HEK293 (cell line): Measurements from ENCODE around the gene JAML.

ENCODE experiments used
- CTCF ChIA-PET: fragments of 350-600 bp; formaldehyde crosslinking; extraction: SDS; loops from one replicate; lab custom pipeline; 2021; ENCODE audit warnings: antibody characterized with exemption; lab: Yijun Ruan, JAX
- POLR2A ChIA-PET: fragments of 300-600 bp; formaldehyde crosslinking; extraction: SDS; loops from one replicate; lab custom pipeline; 2020; ENCODE audit warnings: antibody characterized with exemption, inconsistent platforms; lab: Yijun Ruan, JAX
- H3K27ac ChIP-seq: fragments of 200-500 bp; sonication (Bioruptor generic); 2 replicates; pipeline ENCODE4 v1.5.1; 2014; ENCODE audit warnings: low read depth, low read length, control low read depth, inconsistent platforms; ENCODE audit errors: extremely low read depth
- H3K36me3 ChIP-seq, 2 experiments: fragments of 200-500 bp in 1 of 2; sonication (Bioruptor generic) in 1 of 2; 1 replicate in 1 of 2; 2 replicates in 1 of 2; pipeline ENCODE4 v1.5.1; 2014 to 2017; ENCODE audit warnings: inconsistent platforms in 2 of 2, low read length in 2 of 2; ENCODE audit not compliant: control insufficient read depth in 2 of 2, insufficient read depth in 1 of 2
- H3K4me1 ChIP-seq: fragments of 200-500 bp; sonication (Bioruptor generic); 2 replicates; pipeline ENCODE4 v1.5.1; 2014; ENCODE audit warnings: mild to moderate bottlenecking, low read length, inconsistent platforms; ENCODE audit not compliant: control insufficient read depth, insufficient read depth
- H3K4me3 ChIP-seq: 2 replicates; pipeline ENCODE4 v1.5.1; 2011; ENCODE audit warnings: low read depth, mild to moderate bottlenecking, control low read depth, low read length, moderate library complexity
- H3K9me3 ChIP-seq: fragments of 200-500 bp; sonication (Bioruptor generic); 2 replicates; pipeline ENCODE4 v1.5.1; 2014; ENCODE audit warnings: low read depth, low read length, inconsistent platforms; ENCODE audit not compliant: control insufficient read depth, insufficient read depth
- BCL11B ChIP-seq: fragments of 450-650 bp; formaldehyde crosslinking; IDR thresholded peaks from 2 replicates; pipeline ENCODE4 v1.5.1; 2016; ENCODE audit warnings: low read depth, missing biosample characterization, missing genetic modification characterization
- GLI2 ChIP-seq: fragments of 450-650 bp; formaldehyde crosslinking; IDR thresholded peaks from 2 replicates; pipeline ENCODE4; 2017; ENCODE audit warnings: missing biosample characterization, missing genetic modification characterization, low read depth, borderline replicate concordance
- HOXA7 ChIP-seq: sonication (generic); formaldehyde crosslinking; IDR thresholded peaks from 2 replicates; pipeline ENCODE4 v1.8.1; 2022; ENCODE audit warnings: missing genetic modification reagents, borderline replicate concordance
- IKZF3 ChIP-seq: fragments of 450-650 bp; IDR thresholded peaks from 2 replicates; pipeline ENCODE4 v1.5.0; 2018; ENCODE audit warnings: missing biosample characterization, mild to moderate bottlenecking, missing genetic modification characterization, moderate library complexity
- MZF1 ChIP-seq: fragments of 450-650 bp; formaldehyde crosslinking; IDR thresholded peaks from 2 replicates; pipeline ENCODE4 v1.5.1; 2017; ENCODE audit warnings: missing biosample characterization, missing genetic modification characterization, borderline replicate concordance
- OVOL3 ChIP-seq: fragments of 450-650 bp; formaldehyde crosslinking; IDR thresholded peaks from 2 replicates; pipeline ENCODE4 v1.5.1; 2016; ENCODE audit warnings: missing biosample characterization, missing genetic modification characterization
- SP3 ChIP-seq: fragments of 450-650 bp; formaldehyde crosslinking; IDR thresholded peaks from 2 replicates; pipeline ENCODE4 v1.5.1; 2016; ENCODE audit warnings: missing biosample characterization, missing genetic modification characterization
- YY2 ChIP-seq: fragments of 450-650 bp; formaldehyde crosslinking; IDR thresholded peaks from 2 replicates; pipeline ENCODE4 v1.5.1; 2016; ENCODE audit warnings: missing biosample characterization, missing genetic modification characterization
- ZEB2 ChIP-seq: fragments of 450-650 bp; formaldehyde crosslinking; IDR thresholded peaks from 2 replicates; pipeline ENCODE4 v1.5.1; 2016; ENCODE audit warnings: missing biosample characterization, missing genetic modification characterization
- ZNF184 ChIP-seq: fragments of 450-650 bp; IDR thresholded peaks from 2 replicates; pipeline ENCODE4 v1.5.1; 2018; ENCODE audit warnings: missing biosample characterization, mild to moderate bottlenecking, missing genetic modification characterization
- ZNF350 ChIP-seq: fragments of 450-650 bp; formaldehyde crosslinking; IDR thresholded peaks from 2 replicates; pipeline ENCODE4 v1.5.0; 2017; ENCODE audit warnings: missing biosample characterization, mild to moderate bottlenecking, missing genetic modification characterization
- ZNF510 ChIP-seq: fragments of 450-650 bp; formaldehyde crosslinking; IDR thresholded peaks from 2 replicates; pipeline ENCODE4 v1.5.1; 2018; ENCODE audit warnings: mild to moderate bottlenecking, missing genetic modification characterization, missing biosample characterization; ENCODE audit not compliant: insufficient replicate concordance
- ZNF529 ChIP-seq: fragments of 450-650 bp; formaldehyde crosslinking; IDR thresholded peaks from 2 replicates; pipeline ENCODE4 v1.5.1; 2017; ENCODE audit warnings: missing genetic modification characterization, missing biosample characterization; ENCODE audit not compliant: insufficient replicate concordance
- ZNF530 ChIP-seq: fragments of 450-650 bp; formaldehyde crosslinking; IDR thresholded peaks from 2 replicates; pipeline ENCODE4 v1.5.1; 2016; ENCODE audit warnings: low read depth, missing biosample characterization, missing genetic modification characterization
- ZNF561 ChIP-seq: fragments of 450-650 bp; IDR thresholded peaks from 2 replicates; pipeline ENCODE4 v1.5.1; 2018; ENCODE audit warnings: missing biosample characterization, missing genetic modification characterization, borderline replicate concordance
- ZNF596 ChIP-seq: fragments of 450-650 bp; IDR thresholded peaks from 2 replicates; pipeline ENCODE4 v1.5.0; 2018; ENCODE audit warnings: missing biosample characterization, mild to moderate bottlenecking, missing genetic modification characterization, moderate library complexity
- ZNF658 ChIP-seq: fragments of 450-650 bp; formaldehyde crosslinking; IDR thresholded peaks from 2 replicates; pipeline ENCODE4; 2016; ENCODE audit warnings: missing biosample characterization, missing genetic modification characterization
- ZNF768 ChIP-seq: fragments of 450-650 bp; formaldehyde crosslinking; IDR thresholded peaks from 2 replicates; pipeline ENCODE4 v1.5.1; 2018; ENCODE audit warnings: missing biosample characterization, mild to moderate bottlenecking, missing genetic modification characterization
- TF ChIP-seq, protein P1 (sequence below): fragments of 450-650 bp; formaldehyde crosslinking; conservative IDR thresholded peaks from 2 replicates; pipeline ENCODE4 v1.5.1; 2016; ENCODE audit warnings: low read depth, missing biosample characterization, missing genetic modification characterization

Gene JAML

DNA sequence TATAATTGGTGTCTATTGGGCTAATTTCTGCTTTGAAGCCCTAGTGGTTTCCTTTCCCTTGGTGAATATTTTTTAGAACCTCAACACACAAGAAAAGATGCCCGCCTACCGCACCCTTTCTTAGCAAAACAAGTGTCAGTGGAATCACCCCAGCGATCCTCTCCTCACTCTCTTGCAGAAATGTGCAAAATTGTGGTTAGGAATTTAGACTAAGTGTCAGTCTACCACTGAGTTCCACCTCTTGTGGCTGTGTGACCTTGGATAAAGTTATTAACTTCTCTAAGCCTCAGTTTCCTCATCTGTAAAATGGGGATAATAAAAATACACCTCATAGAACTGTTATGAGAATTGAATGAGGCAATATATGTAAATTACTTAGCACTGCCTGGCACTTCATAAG is 5.3 kb upstream of the JAML start:
- TF ChIP-seq ZNF184 (tag by site-specific recombination) (no peak), SP3 (tag by site-specific recombination) (no peak), OVOL3 (tag by site-specific recombination) (no peak)
- TF ChIP-seq, all 188 proteins: peak for 0
- H3K9me3 ChIP-seq, result no peaks in the 10 kb centered on the region
- no peaks in the 10 kb centered on the region for H3K36me3 ChIP-seq
- H3K27ac ChIP-seq, result no peak overlapping the region
- H3K4me3 ChIP-seq, result no peak overlapping the region
- POLR2A ChIA-PET, result no interaction called here
- no peaks in the 10 kb centered on the region for H3K4me1 ChIP-seq
- CTCF ChIA-PET, result no interaction called here

- ChIA-PET POLR2A (no interaction called here), CTCF (no interaction called here)
- Histone ChIP-seq H3K4me1 (no peaks in the 10 kb centered on the region), H3K9me3 (no peaks in the 10 kb centered on the region), H3K36me3 (no peaks in the 10 kb centered on the region), H3K4me3 (no peak overlapping the region), H3K27ac (no peak overlapping the region)
- TF ChIP-seq ZNF529 (tag by site-specific recombination) (no peak), ZNF350 (tag by site-specific recombination) (no peak), GLI2 (tag by site-specific recombination) (no peak), YY2 (tag by site-specific recombination) (no peak), ZEB2 (tag by site-specific recombination) (no peak), ZNF561 (tag by site-specific recombination) (no peak), HOXA7 (CRISPR knock-in tag) (no peak), MZF1 (no peak), BCL11B (tag by site-specific recombination) (no peak), ZNF530 (no peak), ZNF768 (tag by site-specific recombination) (no peak), IKZF3 (tag by site-specific recombination) (no peak), ZNF658 (no peak), ZNF510 (tag by site-specific recombination) (no peak), ZNF596 (tag by site-specific recombination) (no peak)
- TF ChIP-seq, protein P1, sequence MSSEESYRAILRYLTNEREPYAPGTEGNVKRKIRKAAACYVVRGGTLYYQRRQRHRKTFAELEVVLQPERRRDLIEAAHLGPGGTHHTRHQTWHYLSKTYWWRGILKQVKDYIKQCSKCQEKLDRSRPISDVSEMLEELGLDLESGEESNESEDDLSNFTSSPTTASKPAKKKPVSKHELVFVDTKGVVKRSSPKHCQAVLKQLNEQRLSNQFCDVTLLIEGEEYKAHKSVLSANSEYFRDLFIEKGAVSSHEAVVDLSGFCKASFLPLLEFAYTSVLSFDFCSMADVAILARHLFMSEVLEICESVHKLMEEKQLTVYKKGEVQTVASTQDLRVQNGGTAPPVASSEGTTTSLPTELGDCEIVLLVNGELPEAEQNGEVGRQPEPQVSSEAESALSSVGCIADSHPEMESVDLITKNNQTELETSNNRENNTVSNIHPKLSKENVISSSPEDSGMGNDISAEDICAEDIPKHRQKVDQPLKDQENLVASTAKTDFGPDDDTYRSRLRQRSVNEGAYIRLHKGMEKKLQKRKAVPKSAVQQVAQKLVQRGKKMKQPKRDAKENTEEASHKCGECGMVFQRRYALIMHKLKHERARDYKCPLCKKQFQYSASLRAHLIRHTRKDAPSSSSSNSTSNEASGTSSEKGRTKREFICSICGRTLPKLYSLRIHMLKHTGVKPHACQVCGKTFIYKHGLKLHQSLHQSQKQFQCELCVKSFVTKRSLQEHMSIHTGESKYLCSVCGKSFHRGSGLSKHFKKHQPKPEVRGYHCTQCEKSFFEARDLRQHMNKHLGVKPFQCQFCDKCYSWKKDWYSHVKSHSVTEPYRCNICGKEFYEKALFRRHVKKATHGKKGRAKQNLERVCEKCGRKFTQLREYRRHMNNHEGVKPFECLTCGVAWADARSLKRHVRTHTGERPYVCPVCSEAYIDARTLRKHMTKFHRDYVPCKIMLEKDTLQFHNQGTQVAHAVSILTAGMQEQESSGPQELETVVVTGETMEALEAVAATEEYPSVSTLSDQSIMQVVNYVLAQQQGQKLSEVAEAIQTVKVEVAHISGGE (tag by site-specific recombination), result no peak
Observed at GRCh38 chr11:118229274-118229847, 4.5 kb upstream of the JAML start.
